HEK293 (cell line): ENCODE results near the gene DGCR2.

Experiments used
- CTCF ChIA-PET: fragments of 350-600 bp; formaldehyde crosslinking; extraction: SDS; loops from one replicate; lab custom pipeline; 2021; ENCODE audit warnings: antibody characterized with exemption; lab: Yijun Ruan, JAX
- POLR2A ChIA-PET: fragments of 300-600 bp; formaldehyde crosslinking; extraction: SDS; loops from one replicate; lab custom pipeline; 2020; ENCODE audit warnings: antibody characterized with exemption, inconsistent platforms; lab: Yijun Ruan, JAX
- H3K27ac ChIP-seq: fragments of 200-500 bp; sonication (Bioruptor generic); 2 replicates; pipeline ENCODE4 v1.5.1; 2014; ENCODE audit warnings: low read depth, low read length, control low read depth, inconsistent platforms; ENCODE audit errors: extremely low read depth
- H3K36me3 ChIP-seq, 2 experiments: fragments of 200-500 bp in 1 of 2; sonication (Bioruptor generic) in 1 of 2; 1 replicate in 1 of 2; 2 replicates in 1 of 2; pipeline ENCODE4 v1.5.1; 2014 to 2017; ENCODE audit warnings: inconsistent platforms in 2 of 2, low read length in 2 of 2; ENCODE audit not compliant: control insufficient read depth in 2 of 2, insufficient read depth in 1 of 2
- H3K4me1 ChIP-seq: fragments of 200-500 bp; sonication (Bioruptor generic); 2 replicates; pipeline ENCODE4 v1.5.1; 2014; ENCODE audit warnings: mild to moderate bottlenecking, low read length, inconsistent platforms; ENCODE audit not compliant: control insufficient read depth, insufficient read depth
- H3K4me3 ChIP-seq: 2 replicates; pipeline ENCODE4 v1.5.1; 2011; ENCODE audit warnings: low read depth, mild to moderate bottlenecking, control low read depth, low read length, moderate library complexity
- H3K9me3 ChIP-seq: fragments of 200-500 bp; sonication (Bioruptor generic); 2 replicates; pipeline ENCODE4 v1.5.1; 2014; ENCODE audit warnings: low read depth, low read length, inconsistent platforms; ENCODE audit not compliant: control insufficient read depth, insufficient read depth
- FEZF1 ChIP-seq: fragments of 450-650 bp; formaldehyde crosslinking; IDR thresholded peaks from 2 replicates; pipeline ENCODE4 v1.5.1; 2016; ENCODE audit warnings: missing biosample characterization, missing genetic modification characterization
- KLF17 ChIP-seq: fragments of 450-650 bp; formaldehyde crosslinking; IDR thresholded peaks from 2 replicates; pipeline ENCODE4 v1.5.1; 2016; ENCODE audit warnings: missing biosample characterization, missing genetic modification characterization
- KLF8 ChIP-seq: fragments of 450-650 bp; formaldehyde crosslinking; IDR thresholded peaks from 2 replicates; pipeline ENCODE4 v1.5.1; 2016; ENCODE audit warnings: missing biosample characterization, missing genetic modification characterization
- OVOL3 ChIP-seq: fragments of 450-650 bp; formaldehyde crosslinking; IDR thresholded peaks from 2 replicates; pipeline ENCODE4 v1.5.1; 2016; ENCODE audit warnings: missing biosample characterization, missing genetic modification characterization
- ZBTB21 ChIP-seq: fragments of 450-650 bp; formaldehyde crosslinking; IDR thresholded peaks from 2 replicates; pipeline ENCODE4 v1.5.1; 2017; ENCODE audit warnings: missing biosample characterization, missing genetic modification characterization
- ZBTB8A ChIP-seq: fragments of 450-650 bp; formaldehyde crosslinking; IDR thresholded peaks from 2 replicates; pipeline ENCODE4 v1.5.1; 2016; ENCODE audit warnings: missing biosample characterization, missing genetic modification characterization
- ZFP3 ChIP-seq: fragments of 450-650 bp; formaldehyde crosslinking; IDR thresholded peaks from 2 replicates; pipeline ENCODE4 v1.5.1; 2016; ENCODE audit warnings: low read depth, missing biosample characterization, missing genetic modification characterization
- ZIC2 ChIP-seq: fragments of 450-650 bp; formaldehyde crosslinking; IDR thresholded peaks from 2 replicates; pipeline ENCODE4 v1.5.1; 2016; ENCODE audit warnings: missing biosample characterization, missing genetic modification characterization
- ZNF140 ChIP-seq: fragments of 450-650 bp; formaldehyde crosslinking; IDR thresholded peaks from 2 replicates; pipeline ENCODE4 v1.5.1; 2016; ENCODE audit warnings: missing biosample characterization, missing genetic modification characterization
- ZNF26 ChIP-seq: fragments of 450-650 bp; formaldehyde crosslinking; IDR thresholded peaks from 2 replicates; pipeline ENCODE4 v1.5.1; 2016; ENCODE audit warnings: missing biosample characterization, missing genetic modification characterization
- ZNF404 ChIP-seq: fragments of 450-650 bp; formaldehyde crosslinking; IDR thresholded peaks from 2 replicates; pipeline ENCODE4 v1.5.1; 2017; ENCODE audit warnings: missing biosample characterization, missing genetic modification characterization
- ZNF501 ChIP-seq: fragments of 450-650 bp; formaldehyde crosslinking; IDR thresholded peaks from 2 replicates; pipeline ENCODE4 v1.5.1; 2016; ENCODE audit warnings: missing biosample characterization, missing genetic modification characterization
- ZNF513 ChIP-seq: fragments of 450-650 bp; IDR thresholded peaks from 2 replicates; pipeline ENCODE4 v1.5.1; 2018; ENCODE audit warnings: missing biosample characterization, missing genetic modification characterization
- ZNF544 ChIP-seq: fragments of 450-650 bp; formaldehyde crosslinking; IDR thresholded peaks from 2 replicates; pipeline ENCODE4 v1.5.0; 2017; ENCODE audit warnings: missing biosample characterization, missing genetic modification characterization
- ZNF555 ChIP-seq: fragments of 450-650 bp; formaldehyde crosslinking; conservative IDR thresholded peaks from 2 replicates; pipeline ENCODE4 v1.5.1; 2017; ENCODE audit warnings: missing biosample characterization, mild to moderate bottlenecking, missing genetic modification characterization, inconsistent platforms
- ZNF558 ChIP-seq: fragments of 450-650 bp; formaldehyde crosslinking; IDR thresholded peaks from 2 replicates; pipeline ENCODE4 v1.5.1; 2016; ENCODE audit warnings: missing biosample characterization, missing genetic modification characterization
- ZNF658 ChIP-seq: fragments of 450-650 bp; formaldehyde crosslinking; IDR thresholded peaks from 2 replicates; pipeline ENCODE4; 2016; ENCODE audit warnings: missing biosample characterization, missing genetic modification characterization
- ZNF660 ChIP-seq: fragments of 450-650 bp; IDR thresholded peaks from 2 replicates; pipeline ENCODE4 v1.5.1; 2018; ENCODE audit warnings: missing biosample characterization, mild to moderate bottlenecking, missing genetic modification characterization
- ZNF785 ChIP-seq: fragments of 450-650 bp; formaldehyde crosslinking; IDR thresholded peaks from 2 replicates; pipeline ENCODE4 v1.5.1; 2016; ENCODE audit warnings: missing biosample characterization, missing genetic modification characterization
- ZNF837 ChIP-seq: fragments of 450-650 bp; formaldehyde crosslinking; IDR thresholded peaks from 2 replicates; pipeline ENCODE4 v1.5.1; 2016; ENCODE audit warnings: missing biosample characterization, missing genetic modification characterization
- ZNF843 ChIP-seq: fragments of 450-650 bp; formaldehyde crosslinking; IDR thresholded peaks from 2 replicates; pipeline ENCODE4 v1.5.1; 2016; ENCODE audit warnings: missing biosample characterization, missing genetic modification characterization
- ZSCAN23 ChIP-seq: fragments of 450-650 bp; formaldehyde crosslinking; IDR thresholded peaks from 2 replicates; pipeline ENCODE4 v1.5.1; 2016; ENCODE audit warnings: missing biosample characterization, missing genetic modification characterization
- TF ChIP-seq, protein P1 (sequence below): fragments of 450-650 bp; IDR thresholded peaks from 2 replicates; pipeline ENCODE4 v1.5.1; 2018; ENCODE audit warnings: missing biosample characterization, mild to moderate bottlenecking, missing genetic modification characterization
- TF ChIP-seq, protein P2 (sequence below): fragments of 450-650 bp; formaldehyde crosslinking; IDR thresholded peaks from 2 replicates; pipeline ENCODE4 v1.5.1; 2017; ENCODE audit warnings: missing biosample characterization, missing genetic modification characterization
- TF ChIP-seq, protein P3 (sequence below): fragments of 450-650 bp; formaldehyde crosslinking; IDR thresholded peaks from 2 replicates; pipeline ENCODE4 v1.5.1; 2016; ENCODE audit warnings: missing biosample characterization, missing genetic modification characterization, low read depth

The DGCR2 gene

GRCh38 chr22:19137384-19138216, 15.4 kb upstream of the DGCR2 start:
- Histone ChIP-seq H3K27ac (no peak overlapping the region), H3K36me3 (peaks cover 12 to 97% of the 10 kb centered on the region in 2 experiments; a peak in 2 of 3 replicates)
- no peak for TF ChIP-seq ZNF558 (tag by site-specific recombination)
- TF ChIP-seq ZNF837 (tag by site-specific recombination): no peak
- peak; percentile 56 for TF ChIP-seq ZIC2 (tag by site-specific recombination)
- no peak for TF ChIP-seq KLF17 (tag by site-specific recombination)
- TF ChIP-seq OVOL3: no peak
- TF ChIP-seq, protein P1, sequence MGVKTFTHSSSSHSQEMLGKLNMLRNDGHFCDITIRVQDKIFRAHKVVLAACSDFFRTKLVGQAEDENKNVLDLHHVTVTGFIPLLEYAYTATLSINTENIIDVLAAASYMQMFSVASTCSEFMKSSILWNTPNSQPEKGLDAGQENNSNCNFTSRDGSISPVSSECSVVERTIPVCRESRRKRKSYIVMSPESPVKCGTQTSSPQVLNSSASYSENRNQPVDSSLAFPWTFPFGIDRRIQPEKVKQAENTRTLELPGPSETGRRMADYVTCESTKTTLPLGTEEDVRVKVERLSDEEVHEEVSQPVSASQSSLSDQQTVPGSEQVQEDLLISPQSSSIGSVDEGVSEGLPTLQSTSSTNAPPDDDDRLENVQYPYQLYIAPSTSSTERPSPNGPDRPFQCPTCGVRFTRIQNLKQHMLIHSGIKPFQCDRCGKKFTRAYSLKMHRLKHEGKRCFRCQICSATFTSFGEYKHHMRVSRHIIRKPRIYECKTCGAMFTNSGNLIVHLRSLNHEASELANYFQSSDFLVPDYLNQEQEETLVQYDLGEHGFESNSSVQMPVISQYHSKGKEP (tag by site-specific recombination): no peak
- no peak for TF ChIP-seq ZNF26
- TF ChIP-seq ZNF404 (tag by site-specific recombination): no peak
- no peak for TF ChIP-seq ZSCAN23 (tag by site-specific recombination)
- TF ChIP-seq, all 188 proteins: peak for 1
- Histone ChIP-seq H3K4me3 (no peak overlapping the region), H3K9me3 (no peaks in the 10 kb centered on the region), H3K4me1 (no peaks in the 10 kb centered on the region)
- POLR2A ChIA-PET: interaction anchor here (1.0 to 1.1 kb wide), 2 partner anchors 37 to 48 kb away, joined by 3 read pairs; no protein-coding TSS in a partner anchor
- CTCF ChIA-PET: interaction anchor here (1.0 to 1.1 kb wide), 2 partner anchors 16 to 493 kb away, joined by 4 read pairs; partner anchors contain the start of gene DGCR2

GRCh38 chr22:19136915-19137314, 14.7 kb upstream of the DGCR2 start:
- H3K27ac ChIP-seq: no peak overlapping the region
- ChIA-PET POLR2A (interaction anchor here (4.8 kb wide), 1 partner anchor 7 kb away, joined by 26 read pairs; the partner anchor contains the start of gene ESS2), CTCF (no interaction called here)
- H3K4me3 ChIP-seq: no peak overlapping the region
- peaks cover 12 to 97% of the 10 kb centered on the region in 2 experiments; a peak in 2 of 3 replicates for H3K36me3 ChIP-seq
- H3K9me3 ChIP-seq: no peaks in the 10 kb centered on the region
- no peaks in the 10 kb centered on the region for H3K4me1 ChIP-seq
- TF ChIP-seq ZNF544 (no peak), ZNF513 (tag by site-specific recombination) (no peak), KLF8 (tag by site-specific recombination) (no peak), ZNF555 (tag by site-specific recombination) (no peak), ZIC2 (tag by site-specific recombination) (no peak), ZBTB8A (tag by site-specific recombination) (no peak), ZNF140 (tag by site-specific recombination) (no peak), ZFP3 (tag by site-specific recombination) (no peak), FEZF1 (tag by site-specific recombination) (no peak), ZNF785 (tag by site-specific recombination) (no peak), ZNF658 (no peak), ZNF660 (tag by site-specific recombination) (no peak), ZNF501 (tag by site-specific recombination) (no peak), ZBTB21 (tag by site-specific recombination) (no peak), ZNF843 (tag by site-specific recombination) (no peak)
- TF ChIP-seq, protein P2, sequence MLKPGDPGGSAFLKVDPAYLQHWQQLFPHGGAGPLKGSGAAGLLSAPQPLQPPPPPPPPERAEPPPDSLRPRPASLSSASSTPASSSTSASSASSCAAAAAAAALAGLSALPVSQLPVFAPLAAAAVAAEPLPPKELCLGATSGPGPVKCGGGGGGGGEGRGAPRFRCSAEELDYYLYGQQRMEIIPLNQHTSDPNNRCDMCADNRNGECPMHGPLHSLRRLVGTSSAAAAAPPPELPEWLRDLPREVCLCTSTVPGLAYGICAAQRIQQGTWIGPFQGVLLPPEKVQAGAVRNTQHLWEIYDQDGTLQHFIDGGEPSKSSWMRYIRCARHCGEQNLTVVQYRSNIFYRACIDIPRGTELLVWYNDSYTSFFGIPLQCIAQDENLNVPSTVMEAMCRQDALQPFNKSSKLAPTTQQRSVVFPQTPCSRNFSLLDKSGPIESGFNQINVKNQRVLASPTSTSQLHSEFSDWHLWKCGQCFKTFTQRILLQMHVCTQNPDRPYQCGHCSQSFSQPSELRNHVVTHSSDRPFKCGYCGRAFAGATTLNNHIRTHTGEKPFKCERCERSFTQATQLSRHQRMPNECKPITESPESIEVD (tag by site-specific recombination): no peak
- TF ChIP-seq, protein P3, sequence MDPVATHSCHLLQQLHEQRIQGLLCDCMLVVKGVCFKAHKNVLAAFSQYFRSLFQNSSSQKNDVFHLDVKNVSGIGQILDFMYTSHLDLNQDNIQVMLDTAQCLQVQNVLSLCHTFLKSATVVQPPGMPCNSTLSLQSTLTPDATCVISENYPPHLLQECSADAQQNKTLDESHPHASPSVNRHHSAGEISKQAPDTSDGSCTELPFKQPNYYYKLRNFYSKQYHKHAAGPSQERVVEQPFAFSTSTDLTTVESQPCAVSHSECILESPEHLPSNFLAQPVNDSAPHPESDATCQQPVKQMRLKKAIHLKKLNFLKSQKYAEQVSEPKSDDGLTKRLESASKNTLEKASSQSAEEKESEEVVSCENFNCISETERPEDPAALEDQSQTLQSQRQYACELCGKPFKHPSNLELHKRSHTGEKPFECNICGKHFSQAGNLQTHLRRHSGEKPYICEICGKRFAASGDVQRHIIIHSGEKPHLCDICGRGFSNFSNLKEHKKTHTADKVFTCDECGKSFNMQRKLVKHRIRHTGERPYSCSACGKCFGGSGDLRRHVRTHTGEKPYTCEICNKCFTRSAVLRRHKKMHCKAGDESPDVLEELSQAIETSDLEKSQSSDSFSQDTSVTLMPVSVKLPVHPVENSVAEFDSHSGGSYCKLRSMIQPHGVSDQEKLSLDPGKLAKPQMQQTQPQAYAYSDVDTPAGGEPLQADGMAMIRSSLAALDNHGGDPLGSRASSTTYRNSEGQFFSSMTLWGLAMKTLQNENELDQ: no peak
